Smooth muscle cell (in vitro differentiated cells): ENCODE measurements around the gene XIRP2. TPM values are rescaled to one million over a fixed set of nuclear protein-coding genes. Genes with fewer than 3 reads are reported as not detected.

Source experiments
- DNase-seq: peaks from one replicate; lab custom pipeline; 2025; ENCODE audit not compliant: unreplicated experiment; lab: John Stamatoyannopoulos, UW
- H2AFZ ChIP-seq: fragments of 200-600 bp; sonication (generic); 2 replicates; pipeline ENCODE4 v1.6.0; 2016; ENCODE audit warnings: antibody characterized with exemption, low read depth, mild to moderate bottlenecking
- H3F3A ChIP-seq: fragments of 200-600 bp; sonication (generic); 2 replicates; pipeline ENCODE4 v1.6.0; 2017; ENCODE audit warnings: antibody characterized with exemption, low read depth
- H3K27ac ChIP-seq: fragments of 200-600 bp; sonication (generic); 2 replicates; pipeline ENCODE4 v1.5.1; 2016; ENCODE audit warnings: low read depth, mild to moderate bottlenecking
- H3K27me3 ChIP-seq: fragments of 200-600 bp; sonication (generic); 2 replicates; pipeline ENCODE4 v1.6.1; 2016; ENCODE audit warnings: low read depth, mild to moderate bottlenecking
- H3K36me3 ChIP-seq: fragments of 200-600 bp; sonication (generic); 2 replicates; pipeline ENCODE4 v1.5.1; 2016; ENCODE audit warnings: low read depth
- H3K4me1 ChIP-seq: fragments of 200-600 bp; sonication (generic); 2 replicates; pipeline ENCODE4 v1.5.1; 2016; ENCODE audit warnings: low read depth
- H3K4me2 ChIP-seq: fragments of 200-600 bp; sonication (generic); 2 replicates; pipeline ENCODE4 v1.6.0; 2016; ENCODE audit warnings: mild to moderate bottlenecking
- H3K4me3 ChIP-seq: fragments of 200-600 bp; sonication (generic); 2 replicates; pipeline ENCODE4 v1.5.1; 2016; ENCODE audit warnings: mild to moderate bottlenecking
- H3K79me2 ChIP-seq: fragments of 200-600 bp; sonication (generic); 2 replicates; pipeline ENCODE4 v1.6.0; 2016; ENCODE audit warnings: low read depth, mild to moderate bottlenecking
- H3K9ac ChIP-seq: fragments of 200-600 bp; sonication (generic); 2 replicates; pipeline ENCODE4 v1.6.0; 2016; ENCODE audit warnings: low read depth
- H3K9me3 ChIP-seq: fragments of 200-600 bp; sonication (generic); replicated peaks from 2 replicates; pipeline ENCODE4 v1.5.1; 2016; ENCODE audit warnings: low read depth
- H4K20me1 ChIP-seq: fragments of 200-600 bp; sonication (generic); 2 replicates; pipeline ENCODE4 v1.6.0; 2016; ENCODE audit warnings: low read depth
- WGBS: methylation state at CpG from one replicate; pipeline ENCODE4 v1.1.7; 2016; ENCODE audit warnings: low lambda C conversion rate; 5-methylcytosine and 5-hydroxymethylcytosine counted together
- polyA plus RNA-seq: library from polyadenylated mRNA; unstranded; fragments of >200 nt; fragmentation: Nextera tagmentation; extraction: Ambion mirVana; gene quantifications from 2 replicates; pipeline ENCODE4 v1.2.1, GENCODE V29; 2016
- total RNA-seq: library from RNA; depleted of rRNA; stranded (reverse); fragments of >200 nt; gene quantifications from 2 replicates; pipeline ENCODE4 v1.2.3, GENCODE V29; 2014
- TF ChIP-seq, protein P1 (sequence below): fragments of 200-600 bp; sonication (generic); IDR thresholded peaks from 2 replicates; pipeline ENCODE4 v1.5.1; 2017; ENCODE audit warnings: borderline replicate concordance, mild to moderate bottlenecking, antibody characterized with exemption; ENCODE audit not compliant: insufficient read depth, poor library complexity, severe bottlenecking

The XIRP2 gene
- total and polyA plus RNA-seq, 2 experiments from 2014 or later: not detected

DNA sequence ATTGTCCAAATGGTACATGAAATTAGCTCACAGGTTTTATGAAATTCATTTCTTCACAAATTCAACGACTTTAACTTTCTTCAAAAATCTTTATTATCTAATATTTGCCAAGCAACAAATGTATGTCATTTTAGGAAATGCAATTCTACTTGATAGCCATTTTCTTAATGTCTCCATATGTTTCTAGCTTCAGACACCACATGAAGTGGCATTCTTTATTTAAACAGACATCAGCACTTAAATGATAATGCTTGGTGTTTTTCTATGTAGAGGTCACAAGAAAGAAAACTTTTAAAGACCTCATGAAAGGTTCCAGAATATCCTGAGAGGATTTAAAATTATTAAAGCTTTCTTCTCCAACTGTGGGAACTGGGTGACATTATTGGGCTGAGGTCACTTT is 44.2 kb upstream of the XIRP2 start:
- TF ChIP-seq, protein P1, sequence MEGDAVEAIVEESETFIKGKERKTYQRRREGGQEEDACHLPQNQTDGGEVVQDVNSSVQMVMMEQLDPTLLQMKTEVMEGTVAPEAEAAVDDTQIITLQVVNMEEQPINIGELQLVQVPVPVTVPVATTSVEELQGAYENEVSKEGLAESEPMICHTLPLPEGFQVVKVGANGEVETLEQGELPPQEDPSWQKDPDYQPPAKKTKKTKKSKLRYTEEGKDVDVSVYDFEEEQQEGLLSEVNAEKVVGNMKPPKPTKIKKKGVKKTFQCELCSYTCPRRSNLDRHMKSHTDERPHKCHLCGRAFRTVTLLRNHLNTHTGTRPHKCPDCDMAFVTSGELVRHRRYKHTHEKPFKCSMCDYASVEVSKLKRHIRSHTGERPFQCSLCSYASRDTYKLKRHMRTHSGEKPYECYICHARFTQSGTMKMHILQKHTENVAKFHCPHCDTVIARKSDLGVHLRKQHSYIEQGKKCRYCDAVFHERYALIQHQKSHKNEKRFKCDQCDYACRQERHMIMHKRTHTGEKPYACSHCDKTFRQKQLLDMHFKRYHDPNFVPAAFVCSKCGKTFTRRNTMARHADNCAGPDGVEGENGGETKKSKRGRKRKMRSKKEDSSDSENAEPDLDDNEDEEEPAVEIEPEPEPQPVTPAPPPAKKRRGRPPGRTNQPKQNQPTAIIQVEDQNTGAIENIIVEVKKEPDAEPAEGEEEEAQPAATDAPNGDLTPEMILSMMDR: no peak
- H2AFZ ChIP-seq: no peak overlapping the region
- H3K4me2 ChIP-seq: no peak overlapping the region
- H3K4me1 ChIP-seq: no peaks in the 10 kb centered on the region
- no peak for DNase-seq
- H4K20me1 ChIP-seq: no peaks in the 10 kb centered on the region
- no peaks in the 10 kb centered on the region for H3F3A ChIP-seq
- WGBS: 75% methylated on average over 1 of the region's 1 CpG
- H3K9ac ChIP-seq: no peak overlapping the region
- no peaks in the 10 kb centered on the region for H3K36me3 ChIP-seq
- H3K9me3 ChIP-seq: no peaks in the 10 kb centered on the region
- H3K4me3 ChIP-seq: no peak overlapping the region
- H3K27ac ChIP-seq: no peak overlapping the region
- no peaks in the 10 kb centered on the region for H3K79me2 ChIP-seq
- H3K27me3 ChIP-seq: no peaks in the 10 kb centered on the region

DNA sequence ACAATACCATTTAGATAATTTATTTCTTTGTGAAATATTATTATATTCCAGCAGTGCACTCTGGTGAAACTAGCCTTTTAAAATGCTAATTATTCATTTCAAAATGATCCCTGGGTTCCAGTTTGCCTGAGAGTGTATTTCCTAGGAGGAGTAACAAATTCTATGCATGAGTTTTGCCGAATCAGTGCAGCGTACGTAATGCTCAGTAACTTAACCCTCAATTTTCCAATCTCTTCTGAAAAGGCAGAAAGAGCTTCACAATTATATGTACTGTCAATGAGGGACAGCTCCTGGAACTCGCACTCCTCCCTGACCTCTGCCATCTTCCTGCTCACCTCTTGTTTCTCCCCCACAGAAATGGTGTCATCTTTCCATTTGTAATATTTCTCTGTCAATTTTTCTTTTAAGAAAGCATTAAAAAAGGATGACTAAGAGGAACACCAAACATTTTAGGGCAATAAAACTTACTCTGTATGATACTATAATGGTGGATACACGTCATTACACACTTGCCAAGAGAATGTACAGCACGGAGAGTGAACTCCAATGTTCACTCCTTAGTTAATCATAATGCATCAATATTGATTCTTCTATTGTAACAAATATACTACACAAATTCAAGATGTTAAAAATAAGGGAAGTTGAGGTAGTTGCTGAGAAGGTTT is 25.7 kb upstream of the XIRP2 start:
- H3K9ac ChIP-seq: no peak overlapping the region
- H3K36me3 ChIP-seq: no peaks in the 10 kb centered on the region
- DNase-seq: no peak
- WGBS: 83% methylated on average over 6 of the region's 6 CpGs
- H3K4me3 ChIP-seq: no peak overlapping the region
- H3K79me2 ChIP-seq: no peaks in the 10 kb centered on the region
- H4K20me1 ChIP-seq: no peaks in the 10 kb centered on the region
- no peaks in the 10 kb centered on the region for H3K27me3 ChIP-seq
- no peaks in the 10 kb centered on the region for H3K4me1 ChIP-seq
- H3K9me3 ChIP-seq: no peaks in the 10 kb centered on the region
- TF ChIP-seq, protein P1: no peak
- no peak overlapping the region for H2AFZ ChIP-seq
- H3F3A ChIP-seq: no peaks in the 10 kb centered on the region
- no peak overlapping the region for H3K4me2 ChIP-seq
- no peak overlapping the region for H3K27ac ChIP-seq

DNA sequence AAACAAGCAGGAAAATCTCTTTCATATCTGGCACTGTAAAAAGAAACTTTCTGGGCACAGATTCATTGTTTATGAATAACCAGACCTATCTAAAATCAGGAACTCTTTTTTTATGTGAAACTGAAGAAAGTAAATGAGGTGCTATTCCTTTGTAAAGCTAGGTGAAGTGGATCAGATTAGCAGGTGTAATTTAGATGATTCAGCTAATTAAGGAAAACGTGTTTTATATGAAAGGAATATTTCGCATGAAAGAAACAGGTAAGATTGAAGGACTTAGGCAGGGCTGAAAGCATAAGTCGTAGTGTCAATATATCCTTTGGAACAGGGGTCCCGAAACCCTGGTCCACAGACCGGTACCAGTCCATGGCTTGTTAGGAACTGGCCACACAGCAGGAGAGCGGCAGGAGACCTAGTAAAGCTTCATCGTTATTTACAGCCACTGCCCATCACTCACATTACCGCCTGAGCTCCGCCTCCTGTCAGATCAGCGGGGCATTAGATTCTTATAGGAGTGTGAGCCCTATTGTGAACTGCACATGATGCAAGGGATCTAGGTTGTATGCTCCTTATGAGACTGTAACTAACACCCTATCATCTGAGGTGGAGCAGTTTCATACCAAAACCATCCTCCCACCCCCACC is 20.3 kb upstream of the XIRP2 start:
- 70% methylated on average over 10 of the region's 10 CpGs for WGBS
- Histone ChIP-seq H2AFZ (no peak overlapping the region), H3K36me3 (no peaks in the 10 kb centered on the region), H3K9ac (no peak overlapping the region), H3K9me3 (no peaks in the 10 kb centered on the region), H3K4me1 (no peaks in the 10 kb centered on the region), H3K27ac (no peak overlapping the region), H4K20me1 (no peaks in the 10 kb centered on the region), H3F3A (no peaks in the 10 kb centered on the region), H3K27me3 (no peaks in the 10 kb centered on the region), H3K79me2 (no peaks in the 10 kb centered on the region), H3K4me2 (no peak overlapping the region), H3K4me3 (no peak overlapping the region)
- no peak for DNase-seq
- TF ChIP-seq, protein P1: no peak

DNA sequence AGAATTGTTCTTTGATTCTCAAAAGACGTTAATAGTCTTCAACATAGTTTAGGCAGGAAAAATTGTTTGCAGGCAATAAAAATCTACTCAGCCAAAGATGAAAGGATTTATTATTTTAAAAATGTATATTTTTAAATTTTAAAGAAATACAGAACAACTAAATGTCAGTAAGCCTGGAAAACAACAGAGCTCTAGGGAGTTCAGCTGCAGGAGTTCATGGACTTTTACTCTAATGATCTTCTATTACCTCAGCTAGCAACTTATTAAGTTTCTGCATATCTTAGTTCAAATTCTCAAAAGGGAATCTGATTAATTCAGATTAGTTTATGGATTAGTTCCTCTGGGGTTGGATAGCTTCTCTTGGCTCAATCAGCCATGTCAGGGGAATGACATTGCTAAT is 17.9 kb upstream of the XIRP2 start:
- no peak for DNase-seq
- no peaks in the 10 kb centered on the region for H3K36me3 ChIP-seq
- TF ChIP-seq, protein P1: no peak
- 86% methylated on average over 1 of the region's 1 CpG for WGBS
- no peak overlapping the region for H3K9ac ChIP-seq
- no peaks in the 10 kb centered on the region for H3K79me2 ChIP-seq
- H3K27ac ChIP-seq: no peak overlapping the region
- no peaks in the 10 kb centered on the region for H4K20me1 ChIP-seq
- H3K4me2 ChIP-seq: no peak overlapping the region
- no peaks in the 10 kb centered on the region for H3K4me1 ChIP-seq
- H3F3A ChIP-seq: no peaks in the 10 kb centered on the region
- H2AFZ ChIP-seq: no peak overlapping the region
- H3K27me3 ChIP-seq: no peaks in the 10 kb centered on the region
- no peaks in the 10 kb centered on the region for H3K9me3 ChIP-seq
- no peak overlapping the region for H3K4me3 ChIP-seq
